Measurements from ENCODE around the gene CA4.

CA4 gene

GRCh38 chr17:60154616-60155426 lies 5.0 kb downstream of the CA4 start:
- no peak for TF ChIP-seq CTCF (IDR thresholded peaks at IDR 0.05; ENCODE audit: low read depth, low read length, missing control alignments)
- DNase-seq (ENCODE audit: low read depth) = no peak
- H3K4me3 ChIP-seq (ENCODE audit: low read depth, low read length) = no peak overlapping the region

- DNase-seq (ENCODE audit: low read depth) = no peak
- TF ChIP-seq CTCF (IDR thresholded peaks at IDR 0.05; ENCODE audit: low read depth, low read length, missing control alignments) = no peak
- H3K4me3 ChIP-seq (ENCODE audit: low read depth, low read length) = no peak overlapping the region
Measured at GRCh38 chr17:60155427-60155814, 5.6 kb downstream of the CA4 start.

DNA sequence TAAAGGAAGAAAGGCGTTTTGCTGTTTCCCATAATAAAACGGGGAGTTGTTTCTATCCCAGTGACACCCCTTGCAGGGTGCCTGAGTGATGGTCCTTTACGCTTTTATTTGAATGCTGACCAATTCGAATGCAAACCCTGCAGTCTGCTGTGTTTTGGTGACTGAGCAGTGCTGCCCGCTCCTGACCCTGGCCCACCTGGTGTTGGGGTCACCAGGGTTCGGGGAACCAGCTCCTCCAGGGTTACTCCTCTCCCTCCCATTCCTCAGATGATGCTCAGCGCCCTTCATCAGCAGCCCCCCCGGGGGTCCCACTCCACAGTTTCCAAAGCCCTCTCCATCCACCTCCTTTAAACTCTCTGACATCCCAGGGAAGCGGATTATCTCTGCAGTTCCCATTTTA lies 6.0 kb downstream of the CA4 start:
- no peak overlapping the region for H3K4me3 ChIP-seq (ENCODE audit: low read depth, low read length)
- no peak for TF ChIP-seq CTCF (IDR thresholded peaks at IDR 0.05; ENCODE audit: low read depth, low read length, missing control alignments)

DNA sequence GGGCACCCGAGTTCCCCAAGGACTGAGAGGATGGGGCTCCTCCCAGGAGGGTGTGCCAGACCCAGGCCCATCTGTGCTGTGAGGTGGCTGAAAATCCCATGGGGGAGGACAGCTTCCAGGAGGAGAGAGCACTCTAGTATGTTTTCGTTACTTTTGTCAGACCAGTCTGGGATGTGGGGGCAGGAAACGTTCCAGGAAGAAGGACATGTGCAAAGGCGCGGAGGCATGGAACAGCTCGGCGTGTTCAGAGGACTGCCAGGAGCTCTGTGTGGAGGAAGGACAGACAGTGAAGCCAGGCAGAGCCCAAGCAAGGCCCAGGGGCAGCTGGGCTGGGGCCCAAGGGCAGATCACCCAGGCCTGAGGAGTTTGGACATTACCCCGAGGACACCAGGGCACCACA lies 7.0 kb downstream of the CA4 start:
- DNase-seq (ENCODE audit: low read depth) = no peak

More for the DNA sequence above, 6.0 kb downstream of the CA4 start:
- no peak for DNase-seq (ENCODE audit: low read depth)

GRCh38 chr17:60157487-60158040 lies 7.8 kb downstream of the CA4 start:
- no peak for TF ChIP-seq CTCF (IDR thresholded peaks at IDR 0.05; ENCODE audit: low read depth, low read length, missing control alignments)
- H3K4me3 ChIP-seq (ENCODE audit: low read depth, low read length) = no peak overlapping the region

More for the DNA sequence above, 7.0 kb downstream of the CA4 start:
- TF ChIP-seq CTCF (IDR thresholded peaks at IDR 0.05; ENCODE audit: low read depth, low read length, missing control alignments) = no peak
- H3K4me3 ChIP-seq (ENCODE audit: low read depth, low read length) = no peak overlapping the region

GRCh38 chr17:60158751-60159478 lies 9.1 kb downstream of the CA4 start:
- TF ChIP-seq CTCF (IDR thresholded peaks at IDR 0.05; ENCODE audit: low read depth, low read length, missing control alignments) = no peak
- no peak for DNase-seq (ENCODE audit: low read depth)
- H3K4me3 ChIP-seq (ENCODE audit: low read depth, low read length) = no peak overlapping the region

More at GRCh38 chr17:60157487-60158040, 7.8 kb downstream of the CA4 start:
- no peak for DNase-seq (ENCODE audit: low read depth)
